Testis (tissue), 3 donors: Measurements from ENCODE around the gene LCN15. TPM values are rescaled to one million over a fixed set of nuclear protein-coding genes. Genes with fewer than 3 reads are reported as not detected.
A peak's percentile ranks its signal among the peaks of the same experiment; 100 is the strongest.

Experiments used
- DNase-seq: peaks from one replicate; pipeline ENCODE4 v3.0.0-alpha.2; 2019
- H3K27ac ChIP-seq, 2 donors: fragments of 200-600 bp; sonication (generic); one replicate each; pipeline ENCODE4 v1.5.1; 2019
- H3K27me3 ChIP-seq: fragments of 200-600 bp; sonication (generic); one replicate; pipeline ENCODE4 v1.5.1; 2019
- H3K36me3 ChIP-seq: fragments of 200-600 bp; sonication (generic); one replicate; pipeline ENCODE4 v1.5.1; 2017; ENCODE audit warnings: low read depth; ENCODE audit errors: missing control alignments
- H3K4me1 ChIP-seq: fragments of 200-600 bp; sonication (generic); one replicate; pipeline ENCODE4 v1.5.1; 2019
- H3K4me3 ChIP-seq, 2 donors: fragments of 200-600 bp; sonication (generic); one replicate each; pipeline ENCODE4 v1.5.1; 2017 to 2019
- H3K9me3 ChIP-seq: fragments of 200-600 bp; sonication (generic); one replicate; pipeline ENCODE4 v1.5.1; 2017
- CTCF ChIP-seq, 3 experiments: fragments of 450-650 bp in 2 of 3; fragments of 200-600 bp in 1 of 3; sonication (generic) in 1 of 3; IDR thresholded peaks; one replicate each; pipeline ENCODE4 v1.5.1; 2016 to 2019; ENCODE audit warnings: antibody characterized with exemption in 3 of 3, mild to moderate bottlenecking in 2 of 3, moderate library complexity in 1 of 3
- POLR2A ChIP-seq: fragments of 450-650 bp; IDR thresholded peaks from one replicate; pipeline ENCODE4 v1.6.1; 2017; ENCODE audit warnings: antibody characterized with exemption, mild to moderate bottlenecking, moderate library complexity
- WGBS, 2 donors: methylation state at CpG; one replicate each; pipeline ENCODE4 v1.1.5; 2018; 5-methylcytosine and 5-hydroxymethylcytosine counted together
- intact Hi-C: fragments of 100-400 bp; cut with DNase I; formaldehyde crosslinking; loops from one replicate; pipeline ENCODE4 v1.15.1; 2023; ENCODE audit warnings: low total_unique reads
- polyA plus RNA-seq: library from polyadenylated mRNA; stranded (reverse); fragments of 350-450 nt; fragmentation: Illumina TruSeq; extraction: RNeasy Lipid Tissue Mini Kit (QIAGEN cat#74804); gene quantifications from one replicate; pipeline ENCODE4 v1.2.3, GENCODE V29; 2014; ENCODE audit warnings: low read depth, low replicate concordance; ENCODE audit not compliant: insufficient read depth
- total RNA-seq, 2 donors: library from RNA; depleted of rRNA; stranded (reverse); fragments of >200 nt; gene quantifications; one replicate each; pipeline ENCODE4 v1.2.3, GENCODE V29; 2016

The LCN15 gene
- total and polyA plus RNA-seq, 3 donors from 2014 or later = 0.41 to 0.68 TPM; not detected in 1

DNA sequence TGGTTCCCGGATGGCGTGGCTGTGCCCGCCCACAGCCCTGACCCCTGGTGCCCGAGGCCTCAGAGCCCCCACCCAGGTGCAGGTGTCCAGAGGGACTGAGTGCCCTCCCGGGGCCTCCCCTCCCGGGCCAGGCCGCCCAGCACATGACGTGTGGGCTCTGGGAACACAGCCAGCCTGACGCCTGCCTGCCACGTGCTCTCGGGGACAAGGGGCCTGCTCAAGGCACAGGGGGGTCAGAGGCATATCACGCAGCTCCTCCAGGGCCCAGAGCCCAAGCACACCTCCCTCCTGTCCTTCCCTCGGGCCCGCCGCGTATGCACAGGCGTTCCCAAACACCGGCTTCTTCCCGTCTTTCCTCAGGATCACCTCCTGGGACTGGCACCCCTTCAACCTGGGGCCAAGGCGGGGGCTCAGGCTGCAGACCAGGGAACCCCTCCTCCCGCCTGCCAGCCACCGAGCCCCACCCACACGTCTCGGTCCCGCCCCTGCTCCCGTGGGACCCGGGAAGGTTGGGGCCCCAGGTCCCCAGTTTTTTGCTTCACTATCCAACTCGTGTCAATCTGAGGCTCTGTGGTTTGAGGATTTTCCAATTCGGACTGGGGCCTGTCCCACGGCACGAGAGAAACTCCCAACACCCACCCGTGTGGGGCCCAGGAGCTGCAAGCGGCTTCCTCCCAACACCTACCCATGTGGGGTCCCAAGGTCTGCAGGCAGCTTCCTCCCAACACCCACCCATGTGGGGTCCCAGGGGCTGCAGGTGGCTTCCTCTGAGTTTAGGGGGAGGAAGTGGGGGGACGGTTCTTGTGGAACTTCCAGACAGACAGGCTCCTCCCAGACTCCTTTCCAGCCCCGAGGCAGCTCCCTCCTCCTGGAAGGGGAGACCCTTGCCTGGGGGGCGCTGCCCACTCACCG, 23.1 kb downstream of the LCN15 start:
- no peaks in the 10 kb centered on the region for H3K27me3 ChIP-seq
- WGBS, 2 donors = 45 to 49% methylated on average over 27 to 36 of the region's 37 CpGs
- no peaks in the 10 kb centered on the region for H3K36me3 ChIP-seq
- TF ChIP-seq POLR2A (no peak), CTCF (IDR thresholded peaks at IDR 0.05) (no peak)
- H3K4me3 ChIP-seq = no peak overlapping the region
- intact Hi-C loops = no loop called here
- H3K9me3 ChIP-seq = no peaks in the 10 kb centered on the region
- no peak overlapping the region for H3K27ac ChIP-seq
- DNase-seq = peak; percentile 74
- H3K4me1 ChIP-seq = peaks cover 21% of the 10 kb centered on the region

DNA sequence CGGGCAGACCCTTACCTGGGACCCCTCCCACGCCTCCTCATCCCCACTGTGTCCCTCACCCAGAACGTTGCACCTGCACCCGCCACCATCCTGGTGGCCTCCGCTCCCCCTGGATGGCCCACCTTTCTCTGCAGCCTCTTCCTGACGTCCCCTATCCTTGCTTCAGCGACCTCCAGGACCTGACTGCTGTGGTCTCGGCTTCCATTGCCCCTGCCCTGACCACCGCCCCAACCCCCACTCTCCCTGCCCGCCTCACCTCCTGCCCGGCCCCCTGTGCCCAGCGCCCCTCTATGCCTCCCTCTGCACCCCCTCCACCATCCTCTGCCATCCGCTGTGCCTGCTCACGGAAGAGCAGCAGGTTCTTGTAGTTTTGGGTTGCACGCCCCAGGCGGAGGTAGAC, 23.8 kb downstream of the LCN15 start:
- H3K4me1 ChIP-seq = peaks cover 21% of the 10 kb centered on the region
- H3K36me3 ChIP-seq = no peaks in the 10 kb centered on the region
- intact Hi-C loops = no loop called here
- no peak overlapping the region for H3K27ac ChIP-seq
- no peak overlapping the region for H3K4me3 ChIP-seq
- no peaks in the 10 kb centered on the region for H3K9me3 ChIP-seq
- no peak for DNase-seq
- TF ChIP-seq POLR2A (no peak), CTCF (IDR thresholded peaks at IDR 0.05) (no peak)
- WGBS, 2 donors = 83 to 85% methylated on average over 14 to 16 of the region's 16 CpGs
- H3K27me3 ChIP-seq = no peaks in the 10 kb centered on the region

GRCh38 chr9:136740069-136740468, 24.2 kb downstream of the LCN15 start:
- H3K27me3 ChIP-seq = no peaks in the 10 kb centered on the region
- no peak for DNase-seq
- intact Hi-C loops = no loop called here
- peaks cover 21% of the 10 kb centered on the region for H3K4me1 ChIP-seq
- 98% methylated on average over 6 to 11 of the region's 11 CpGs for WGBS, 2 donors
- no peaks in the 10 kb centered on the region for H3K9me3 ChIP-seq
- TF ChIP-seq CTCF (IDR thresholded peaks at IDR 0.05) = no peak
- TF ChIP-seq POLR2A = no peak
- no peak overlapping the region for H3K27ac ChIP-seq
- no peaks in the 10 kb centered on the region for H3K36me3 ChIP-seq
- H3K4me3 ChIP-seq = no peak overlapping the region

DNA sequence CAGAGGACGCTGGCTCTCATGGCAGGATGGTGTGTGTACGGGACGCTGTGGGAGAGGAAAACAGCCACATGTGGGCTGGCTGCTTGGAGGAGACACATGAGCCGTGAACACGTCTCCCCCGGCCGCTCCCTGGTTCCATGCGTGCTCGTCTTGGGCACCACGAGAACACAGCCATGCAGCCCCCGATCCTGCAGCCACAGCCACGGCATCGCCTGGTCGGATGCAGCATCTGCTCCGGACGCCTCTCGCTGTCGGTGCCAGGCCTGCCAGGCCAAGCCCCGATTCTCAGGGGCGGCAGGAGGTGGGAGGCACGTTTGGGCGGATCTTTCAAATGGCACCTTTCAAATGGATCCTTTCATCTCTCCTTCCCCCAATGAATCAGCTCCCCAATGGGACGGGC, 24.8 kb downstream of the LCN15 start:
- peaks cover 21% of the 10 kb centered on the region for H3K4me1 ChIP-seq
- no peaks in the 10 kb centered on the region for H3K27me3 ChIP-seq
- DNase-seq = no peak
- TF ChIP-seq POLR2A (no peak), CTCF (IDR thresholded peaks at IDR 0.05) (no peak)
- no peak overlapping the region for H3K4me3 ChIP-seq
- no peaks in the 10 kb centered on the region for H3K9me3 ChIP-seq
- no peak overlapping the region for H3K27ac ChIP-seq
- H3K36me3 ChIP-seq = no peaks in the 10 kb centered on the region
- 90 to 91% methylated on average over 6 to 23 of the region's 23 CpGs for WGBS, 2 donors
- intact Hi-C loops = no loop called here

DNA sequence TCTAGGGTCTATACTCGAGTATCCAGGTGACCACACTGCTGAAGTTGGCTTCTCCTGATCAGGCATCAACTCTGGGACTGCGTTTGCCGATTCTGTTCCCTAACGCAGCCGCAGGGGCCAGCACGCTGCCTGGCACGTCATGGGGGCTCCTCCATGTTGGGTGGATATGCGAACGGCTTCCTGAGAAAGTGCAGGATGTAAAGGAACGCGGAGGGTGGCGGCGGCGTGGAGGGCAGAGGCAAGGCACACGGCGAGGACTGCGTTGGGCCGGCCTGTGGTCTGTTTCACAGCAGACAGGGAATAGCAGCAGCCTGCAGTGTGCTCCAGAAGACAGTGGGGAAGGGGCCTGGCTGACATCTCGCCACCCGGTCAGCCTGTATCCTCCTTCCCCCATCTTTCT, 25.4 kb downstream of the LCN15 start:
- no peaks in the 10 kb centered on the region for H3K9me3 ChIP-seq
- no peak overlapping the region for H3K4me3 ChIP-seq
- TF ChIP-seq POLR2A = no peak
- TF ChIP-seq CTCF (IDR thresholded peaks at IDR 0.05) = no peak
- no peak for DNase-seq
- H3K27ac ChIP-seq = no peak overlapping the region
- WGBS, 2 donors = 93 to 97% methylated on average over 19 to 20 of the region's 20 CpGs
- intact Hi-C loops = no loop called here
- H3K36me3 ChIP-seq = no peaks in the 10 kb centered on the region
- no peaks in the 10 kb centered on the region for H3K27me3 ChIP-seq
- H3K4me1 ChIP-seq = peaks cover 21% of the 10 kb centered on the region
